GM23338 (cell line): Measurements from ENCODE around the gene TPST2. TPM values are rescaled to one million over a fixed set of nuclear protein-coding genes. Genes with fewer than 3 reads are reported as not detected.

Experiments
- ATAC-seq: fragments of 200-7000 bp; cut with Tn5 transposase; 3 replicates; pipeline ENCODE4 v1.9.1; 2020
- DNase-seq: peaks from one replicate; pipeline ENCODE4 v3.0.0-alpha.2; 2015; ENCODE audit warnings: low spot score
- H2AFZ ChIP-seq: fragments of 200-600 bp; sonication (generic); 2 replicates; pipeline ENCODE4 v1.8.0; 2016; ENCODE audit warnings: antibody characterized with exemption, mild to moderate bottlenecking, moderate library complexity
- H3F3A ChIP-seq: fragments of 200-600 bp; sonication (generic); replicated peaks from 2 replicates; pipeline ENCODE4 v1.8.0; 2017; ENCODE audit warnings: antibody characterized with exemption, mixed run types, low read depth
- H3K27ac ChIP-seq: fragments of 200-600 bp; sonication (generic); 2 replicates; pipeline ENCODE4 v1.6.1; 2016; ENCODE audit warnings: low read depth
- H3K27me3 ChIP-seq: fragments of 200-600 bp; sonication (generic); 2 replicates; pipeline ENCODE4 v1.8.0; 2016; ENCODE audit warnings: mild to moderate bottlenecking, mixed run types, moderate library complexity; ENCODE audit not compliant: insufficient read depth
- H3K36me3 ChIP-seq: fragments of 200-600 bp; sonication (generic); 2 replicates; pipeline ENCODE4 v1.8.0; 2016; ENCODE audit warnings: mild to moderate bottlenecking; ENCODE audit not compliant: insufficient read depth
- H3K4me1 ChIP-seq: fragments of 200-600 bp; sonication (generic); 2 replicates; pipeline ENCODE4 v1.8.0; 2016; ENCODE audit warnings: mild to moderate bottlenecking, moderate library complexity; ENCODE audit not compliant: insufficient read depth
- H3K4me2 ChIP-seq: fragments of 200-600 bp; sonication (generic); 2 replicates; pipeline ENCODE4 v1.7.1; 2017; ENCODE audit warnings: mixed run types
- H3K4me3 ChIP-seq: fragments of 200-600 bp; sonication (generic); 2 replicates; pipeline ENCODE4 v1.6.1; 2016; ENCODE audit warnings: mixed run types
- H3K79me2 ChIP-seq: fragments of 200-600 bp; sonication (generic); replicated peaks from 2 replicates; pipeline ENCODE4 v1.8.0; 2017; ENCODE audit warnings: mild to moderate bottlenecking; ENCODE audit not compliant: insufficient read depth
- H3K9me2 ChIP-seq: fragments of 200-600 bp; sonication (generic); 2 replicates; pipeline ENCODE4 v1.8.0; 2017; ENCODE audit not compliant: insufficient read depth
- H4K20me1 ChIP-seq: fragments of 200-600 bp; sonication (generic); replicated peaks from 2 replicates; pipeline ENCODE4 v1.8.0; 2017; ENCODE audit warnings: mild to moderate bottlenecking; ENCODE audit not compliant: insufficient read depth
- H3K27ac Mint-ChIP-seq: 2 replicates; pipeline ENCODE4 v1.8.0; 2020; ENCODE audit warnings: inconsistent platforms, mild to moderate bottlenecking, moderate library complexity, mixed read lengths
- H3K27me3 Mint-ChIP-seq: 3 replicates; pipeline ENCODE4 v1.8.0; 2022; ENCODE audit warnings: low read depth, mild to moderate bottlenecking, moderate library complexity, mixed read lengths, inconsistent platforms; ENCODE audit not compliant: insufficient read depth, poor library complexity
- H3K36me3 Mint-ChIP-seq: 3 replicates; pipeline ENCODE4 v1.8.0; 2021; ENCODE audit warnings: low read depth, mild to moderate bottlenecking, inconsistent platforms, moderate library complexity, mixed read lengths
- H3K4me1 Mint-ChIP-seq: 3 replicates; pipeline ENCODE4 v1.8.0; 2020; ENCODE audit warnings: mild to moderate bottlenecking, inconsistent platforms, mixed read lengths
- H3K4me3 Mint-ChIP-seq: 3 replicates; pipeline ENCODE4 v1.8.0; 2021; ENCODE audit warnings: moderate library complexity, mild to moderate bottlenecking, inconsistent platforms, mixed read lengths
- H3K9me3 Mint-ChIP-seq: 3 replicates; pipeline ENCODE4 v1.8.0; 2020; ENCODE audit warnings: moderate library complexity, mild to moderate bottlenecking, inconsistent platforms, mixed read lengths
- CREB1 ChIP-seq: fragments of 250-450 bp; sonication (Bioruptor Pico); IDR thresholded peaks from 2 replicates; pipeline ENCODE4 v1.5.0; 2020; ENCODE audit warnings: low read depth, mild to moderate bottlenecking, moderate library complexity
- EZH2 ChIP-seq: fragments of 200-600 bp; sonication (generic); IDR thresholded peaks from one replicate; pipeline ENCODE4 v1.8.0; 2017; ENCODE audit warnings: antibody characterized with exemption, mild to moderate bottlenecking, low read depth; ENCODE audit not compliant: unreplicated experiment
- EZH2phosphoT487 ChIP-seq: fragments of 200-600 bp; sonication (generic); IDR thresholded peaks from one replicate; pipeline ENCODE4 v1.8.1; 2018; ENCODE audit warnings: antibody characterized with exemption; ENCODE audit not compliant: unreplicated experiment
- JUNB ChIP-seq: IDR thresholded peaks from one replicate; pipeline ENCODE4 v1.6.1; 2016; ENCODE audit warnings: antibody characterized with exemption; ENCODE audit not compliant: unreplicated experiment
- POLR2AphosphoS5 ChIP-seq: IDR thresholded peaks from 2 replicates; pipeline ENCODE4 v1.6.1; 2016; ENCODE audit warnings: antibody characterized with exemption, low read depth
- ZNF114 ChIP-seq: fragments of 250-450 bp; sonication (Bioruptor Pico); IDR thresholded peaks from 2 replicates; pipeline ENCODE4 v1.5.0; 2020; ENCODE audit warnings: mild to moderate bottlenecking, moderate library complexity
- ZNF331 ChIP-seq: fragments of 250-450 bp; sonication (Bioruptor Pico); IDR thresholded peaks from 2 replicates; pipeline ENCODE4 v1.5.0; 2020; ENCODE audit warnings: low read depth, mild to moderate bottlenecking, moderate library complexity
- long read RNA-seq: library from polyadenylated mRNA; unstranded; transcript quantifications from one replicate; pipeline ENCODE4 v2.0.0, GENCODE V29; 2020; ENCODE audit not compliant: unreplicated experiment
- polyA plus RNA-seq: library from polyadenylated mRNA; unstranded; fragments of >200 nt; fragmentation: Nextera tagmentation; extraction: Ambion mirVana; gene quantifications from 2 replicates; pipeline ENCODE4 v1.2.1, GENCODE V29; 2016
- total RNA-seq: library from RNA; depleted of rRNA; stranded (reverse); fragments of >200 nt; shearing (Covaris generic); gene quantifications from 2 replicates; pipeline ENCODE4 v1.2.3, GENCODE V29; 2014; rRNA removed
- TF ChIP-seq, protein P1 (sequence below), 2 experiments: fragments of 200-600 bp in 1 of 2; sonication (generic) in 1 of 2; conservative IDR thresholded peaks; 2 replicates each; pipeline versions ENCODE4 v1.5.1 to v1.6.1; 2016 to 2017; ENCODE audit warnings: antibody characterized with exemption in 2 of 2, low read depth in 2 of 2, mild to moderate bottlenecking in 2 of 2, moderate library complexity in 1 of 2
- TF ChIP-seq, protein P2 (sequence below): fragments of 250-450 bp; sonication (Bioruptor Pico); IDR thresholded peaks from 2 replicates; pipeline ENCODE4 v1.5.0; 2020; ENCODE audit warnings: mild to moderate bottlenecking, moderate library complexity

The TPST2 gene
- total RNA-seq (106 and 127 TPM in 2 replicates), polyA plus RNA-seq (37.9 and 43.1 TPM in 2 replicates)
- long read RNA-seq, full-length matches to known transcripts, result 57 of 68 reads
- long read RNA-seq, partial matches to known transcripts, result 5 of 68 reads
- long read RNA-seq, other reads (novel, unspliced or antisense), result 6 of 68 reads

DNA sequence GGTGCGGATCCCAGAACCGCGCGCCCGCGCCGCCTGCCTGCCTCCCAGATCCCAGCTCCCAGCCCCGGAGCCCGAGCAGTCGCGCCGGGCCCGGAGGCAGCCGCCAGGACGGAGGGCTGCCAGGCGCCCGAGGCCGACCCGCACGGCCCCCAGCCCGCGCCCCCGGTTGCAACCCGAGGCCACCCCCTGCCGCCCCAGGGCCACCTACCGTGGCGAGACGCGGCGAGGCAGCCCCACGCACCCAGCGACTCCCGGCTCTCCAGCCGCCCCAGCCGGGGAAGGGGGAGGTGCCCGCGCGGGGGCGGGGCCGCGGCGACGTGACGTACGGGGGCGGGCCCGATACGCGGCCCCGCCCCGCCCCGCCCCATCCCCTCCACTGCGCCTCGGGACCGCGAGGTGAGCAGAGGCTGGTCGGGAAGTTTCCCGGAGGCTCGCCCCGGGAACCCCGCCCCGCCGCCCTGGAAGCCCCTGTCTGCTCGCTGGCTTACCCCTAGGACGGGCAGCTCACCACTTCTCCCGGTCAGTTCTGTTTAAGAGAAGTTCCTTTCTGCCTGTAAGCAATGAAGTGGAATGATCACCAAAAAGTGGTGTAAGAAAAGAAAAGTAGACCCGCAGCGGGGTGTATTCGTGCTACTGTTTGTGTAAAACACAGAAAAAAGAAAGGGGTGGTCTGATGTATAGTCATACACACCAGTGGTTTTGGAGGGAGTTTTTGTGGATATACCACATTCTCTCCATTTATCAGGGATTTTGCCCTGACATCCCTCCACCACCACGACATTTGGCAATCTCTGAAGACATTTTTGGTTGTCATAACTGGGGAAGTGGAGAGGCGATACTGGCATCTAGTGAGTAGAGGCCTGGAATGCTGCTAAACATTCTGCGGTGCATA lies at the start of gene TPST2:
TPST2 (minus strand) TSS at position 288 of the 892 bp plus-strand sequence. CDS start 48,502 bp downstream, outside the sequence.
- peaks cover 37% of the 10 kb centered on the region for H3K4me1 Mint-ChIP-seq
- peaks cover 46% of the 10 kb centered on the region for H3K79me2 ChIP-seq
- H3K27ac ChIP-seq, result peak within 1 kb of the TSS; percentile 45; the same call in 1 of the 2 replicates
- no peaks in the 10 kb centered on the region for H3K9me2 ChIP-seq
- no peaks in the 10 kb centered on the region; the same call in 2 of the 3 replicates for H3K9me3 Mint-ChIP-seq
- DNase-seq, result peak; percentile 85
- ATAC-seq, result peak; percentile 73
- no peaks in the 10 kb centered on the region for H3K27me3 ChIP-seq
- H3K4me3 Mint-ChIP-seq, result peak within 1 kb of the TSS; percentile 84
- peaks cover 39% of the 10 kb centered on the region for H3K4me1 ChIP-seq
- H3K36me3 Mint-ChIP-seq, result peaks cover 31% of the 10 kb centered on the region
- peaks cover 3% of the 10 kb centered on the region; the same call in 1 of the 2 replicates for H3K36me3 ChIP-seq
- peak within 1 kb of the TSS; percentile 94; the same call in 1 of the 2 replicates for H2AFZ ChIP-seq
- H3K27me3 Mint-ChIP-seq, result peaks cover 13% of the 10 kb centered on the region
- H3K4me3 ChIP-seq, result peak within 1 kb of the TSS; percentile 94
- H3F3A ChIP-seq, result peaks cover 3% of the 10 kb centered on the region; the same call in 1 of the 2 replicates
- H3K27ac Mint-ChIP-seq, result no peak within 1 kb of the TSS
- H3K4me2 ChIP-seq, result peak within 1 kb of the TSS; percentile 95
- H4K20me1 ChIP-seq, result peaks cover 29% of the 10 kb centered on the region
- TF ChIP-seq, protein P1, sequence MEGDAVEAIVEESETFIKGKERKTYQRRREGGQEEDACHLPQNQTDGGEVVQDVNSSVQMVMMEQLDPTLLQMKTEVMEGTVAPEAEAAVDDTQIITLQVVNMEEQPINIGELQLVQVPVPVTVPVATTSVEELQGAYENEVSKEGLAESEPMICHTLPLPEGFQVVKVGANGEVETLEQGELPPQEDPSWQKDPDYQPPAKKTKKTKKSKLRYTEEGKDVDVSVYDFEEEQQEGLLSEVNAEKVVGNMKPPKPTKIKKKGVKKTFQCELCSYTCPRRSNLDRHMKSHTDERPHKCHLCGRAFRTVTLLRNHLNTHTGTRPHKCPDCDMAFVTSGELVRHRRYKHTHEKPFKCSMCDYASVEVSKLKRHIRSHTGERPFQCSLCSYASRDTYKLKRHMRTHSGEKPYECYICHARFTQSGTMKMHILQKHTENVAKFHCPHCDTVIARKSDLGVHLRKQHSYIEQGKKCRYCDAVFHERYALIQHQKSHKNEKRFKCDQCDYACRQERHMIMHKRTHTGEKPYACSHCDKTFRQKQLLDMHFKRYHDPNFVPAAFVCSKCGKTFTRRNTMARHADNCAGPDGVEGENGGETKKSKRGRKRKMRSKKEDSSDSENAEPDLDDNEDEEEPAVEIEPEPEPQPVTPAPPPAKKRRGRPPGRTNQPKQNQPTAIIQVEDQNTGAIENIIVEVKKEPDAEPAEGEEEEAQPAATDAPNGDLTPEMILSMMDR (conservative IDR thresholded peaks at IDR 0.05; ENCODE audit: low read depth in 2 of 2), result no peak
- TF ChIP-seq ZNF331, result no peak
- TF ChIP-seq EZH2, result no peak
- TF ChIP-seq ZNF114, result no peak
- TF ChIP-seq, protein P2, sequence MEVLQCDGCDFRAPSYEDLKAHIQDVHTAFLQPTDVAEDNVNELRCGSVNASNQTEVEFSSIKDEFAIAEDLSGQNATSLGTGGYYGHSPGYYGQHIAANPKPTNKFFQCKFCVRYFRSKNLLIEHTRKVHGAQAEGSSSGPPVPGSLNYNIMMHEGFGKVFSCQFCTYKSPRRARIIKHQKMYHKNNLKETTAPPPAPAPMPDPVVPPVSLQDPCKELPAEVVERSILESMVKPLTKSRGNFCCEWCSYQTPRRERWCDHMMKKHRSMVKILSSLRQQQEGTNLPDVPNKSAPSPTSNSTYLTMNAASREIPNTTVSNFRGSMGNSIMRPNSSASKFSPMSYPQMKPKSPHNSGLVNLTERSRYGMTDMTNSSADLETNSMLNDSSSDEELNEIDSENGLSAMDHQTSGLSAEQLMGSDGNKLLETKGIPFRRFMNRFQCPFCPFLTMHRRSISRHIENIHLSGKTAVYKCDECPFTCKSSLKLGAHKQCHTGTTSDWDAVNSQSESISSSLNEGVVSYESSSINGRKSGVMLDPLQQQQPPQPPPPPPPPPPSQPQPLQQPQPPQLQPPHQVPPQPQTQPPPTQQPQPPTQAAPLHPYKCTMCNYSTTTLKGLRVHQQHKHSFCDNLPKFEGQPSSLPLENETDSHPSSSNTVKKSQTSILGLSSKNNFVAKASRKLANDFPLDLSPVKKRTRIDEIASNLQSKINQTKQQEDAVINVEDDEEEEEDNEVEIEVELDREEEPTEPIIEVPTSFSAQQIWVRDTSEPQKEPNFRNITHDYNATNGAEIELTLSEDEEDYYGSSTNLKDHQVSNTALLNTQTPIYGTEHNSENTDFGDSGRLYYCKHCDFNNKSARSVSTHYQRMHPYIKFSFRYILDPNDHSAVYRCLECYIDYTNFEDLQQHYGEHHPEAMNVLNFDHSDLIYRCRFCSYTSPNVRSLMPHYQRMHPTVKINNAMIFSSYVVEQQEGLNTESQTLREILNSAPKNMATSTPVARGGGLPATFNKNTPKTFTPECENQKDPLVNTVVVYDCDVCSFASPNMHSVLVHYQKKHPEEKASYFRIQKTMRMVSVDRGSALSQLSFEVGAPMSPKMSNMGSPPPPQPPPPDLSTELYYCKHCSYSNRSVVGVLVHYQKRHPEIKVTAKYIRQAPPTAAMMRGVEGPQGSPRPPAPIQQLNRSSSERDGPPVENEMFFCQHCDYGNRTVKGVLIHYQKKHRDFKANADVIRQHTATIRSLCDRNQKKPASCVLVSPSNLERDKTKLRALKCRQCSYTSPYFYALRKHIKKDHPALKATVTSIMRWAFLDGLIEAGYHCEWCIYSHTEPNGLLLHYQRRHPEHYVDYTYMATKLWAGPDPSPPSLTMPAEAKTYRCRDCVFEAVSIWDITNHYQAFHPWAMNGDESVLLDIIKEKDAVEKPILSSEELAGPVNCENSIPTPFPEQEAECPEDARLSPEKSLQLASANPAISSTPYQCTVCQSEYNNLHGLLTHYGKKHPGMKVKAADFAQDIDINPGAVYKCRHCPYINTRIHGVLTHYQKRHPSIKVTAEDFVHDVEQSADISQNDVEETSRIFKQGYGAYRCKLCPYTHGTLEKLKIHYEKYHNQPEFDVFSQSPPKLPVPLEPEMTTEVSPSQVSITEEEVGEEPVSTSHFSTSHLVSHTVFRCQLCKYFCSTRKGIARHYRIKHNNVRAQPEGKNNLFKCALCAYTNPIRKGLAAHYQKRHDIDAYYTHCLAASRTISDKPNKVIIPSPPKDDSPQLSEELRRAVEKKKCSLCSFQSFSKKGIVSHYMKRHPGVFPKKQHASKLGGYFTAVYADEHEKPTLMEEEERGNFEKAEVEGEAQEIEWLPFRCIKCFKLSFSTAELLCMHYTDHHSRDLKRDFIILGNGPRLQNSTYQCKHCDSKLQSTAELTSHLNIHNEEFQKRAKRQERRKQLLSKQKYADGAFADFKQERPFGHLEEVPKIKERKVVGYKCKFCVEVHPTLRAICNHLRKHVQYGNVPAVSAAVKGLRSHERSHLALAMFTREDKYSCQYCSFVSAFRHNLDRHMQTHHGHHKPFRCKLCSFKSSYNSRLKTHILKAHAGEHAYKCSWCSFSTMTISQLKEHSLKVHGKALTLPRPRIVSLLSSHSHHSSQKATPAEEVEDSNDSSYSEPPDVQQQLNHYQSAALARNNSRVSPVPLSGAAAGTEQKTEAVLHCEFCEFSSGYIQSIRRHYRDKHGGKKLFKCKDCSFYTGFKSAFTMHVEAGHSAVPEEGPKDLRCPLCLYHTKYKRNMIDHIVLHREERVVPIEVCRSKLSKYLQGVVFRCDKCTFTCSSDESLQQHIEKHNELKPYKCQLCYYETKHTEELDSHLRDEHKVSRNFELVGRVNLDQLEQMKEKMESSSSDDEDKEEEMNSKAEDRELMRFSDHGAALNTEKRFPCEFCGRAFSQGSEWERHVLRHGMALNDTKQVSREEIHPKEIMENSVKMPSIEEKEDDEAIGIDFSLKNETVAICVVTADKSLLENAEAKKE (CRISPR knock-in tag), result no peak
- TF ChIP-seq CREB1 (CRISPR knock-in tag), result peak; percentile 87
- no peak for TF ChIP-seq EZH2phosphoT487
- TF ChIP-seq JUNB, result no peak
- peak; percentile 73 for TF ChIP-seq POLR2AphosphoS5
